Spinal cord (tissue), 10 donors: ENCODE results near the gene NAXE. TPM values are rescaled to one million over a fixed set of nuclear protein-coding genes. Genes with fewer than 3 reads are reported as not detected.
"Not testable (repeated sequence)": the region's sequence is repeated elsewhere in the genome, so short reads cannot be mapped to it uniquely, and the experiment has no call there.

Experiments
- DNase-seq, 6 donors: peaks; one replicate each; pipeline versions ENCODE4 v3.0.0 to v3.0.0-alpha.2; 2013 to 2015; ENCODE audit warnings: low spot score in 6 of 6, low read depth in 4 of 6
- H3K27ac ChIP-seq: one replicate; pipeline ENCODE4 v1.5.1; 2013; ENCODE audit warnings: low read depth, low read length, control low read depth
- H3K27me3 ChIP-seq: one replicate; pipeline ENCODE4 v1.6.1; 2013; ENCODE audit warnings: low read length; ENCODE audit not compliant: control insufficient read depth, insufficient read depth
- H3K36me3 ChIP-seq: one replicate; pipeline ENCODE4 v1.6.1; 2013; ENCODE audit warnings: low read length; ENCODE audit not compliant: control insufficient read depth, insufficient read depth
- H3K4me1 ChIP-seq: one replicate; pipeline ENCODE4 v1.6.1; 2013; ENCODE audit warnings: low read length; ENCODE audit not compliant: control insufficient read depth, insufficient read depth
- H3K4me3 ChIP-seq: one replicate; pipeline ENCODE4 v1.5.1; 2013; ENCODE audit warnings: low read depth, low read length, control low read depth
- H3K9me3 ChIP-seq: one replicate; pipeline ENCODE4 v1.6.1; 2013; ENCODE audit warnings: low read length; ENCODE audit not compliant: control insufficient read depth, insufficient read depth
- WGBS: methylation state at CpG from one replicate; pipeline ENCODE4 v1.1.5; 2013; ENCODE audit warnings: missing lambda C conversion rate; ENCODE audit not compliant: insufficient coverage; 5-methylcytosine and 5-hydroxymethylcytosine counted together
- polyA plus RNA-seq, 2 donors: library from polyadenylated mRNA; unstranded; fragments of 120-200 nt; gene quantifications; one replicate each; pipeline ENCODE4 v1.2.1, GENCODE V29; 2013; ENCODE audit not compliant: insufficient read length in 2 of 2
- total RNA-seq, 2 donors: library from RNA; depleted of rRNA in 1 of 2; stranded (reverse); fragments of 120-200 nt in 1 of 2; fragments of >200 nt in 1 of 2; gene quantifications; one replicate each; pipeline versions ENCODE4 v1.2.3 to v1.2.4, GENCODE V29; 2013 to 2014
- donor health status: healthy.

NAXE gene
- total and polyA plus RNA-seq, 4 donors = 53.5 to 113 (median 107) TPM

GRCh38 chr1:156608981-156609380 lies 17.4 kb downstream of the NAXE start:
- H3K36me3 ChIP-seq = no peaks in the 10 kb centered on the region
- no peak overlapping the region for H3K4me3 ChIP-seq
- no peak overlapping the region for H3K27ac ChIP-seq
- no peaks in the 10 kb centered on the region for H3K27me3 ChIP-seq
- 51% methylated on average over 4 of the region's 6 CpGs for WGBS
- DNase-seq = peak in 1 of 6 donors; percentile 73
- H3K9me3 ChIP-seq = no peaks in the 10 kb centered on the region
- peaks cover 3% of the 10 kb centered on the region for H3K4me1 ChIP-seq

GRCh38 chr1:156610072-156610471 lies 18.5 kb downstream of the NAXE start:
- H3K4me3 ChIP-seq, H3K27me3 ChIP-seq, H3K4me1 ChIP-seq, H3K9me3 ChIP-seq, H3K36me3 ChIP-seq, DNase-seq, H3K27ac ChIP-seq: not testable (repeated sequence)
- WGBS = 93% methylated on average over 5 of the region's 9 CpGs

GRCh38 chr1:156612666-156613065 lies 21.1 kb downstream of the NAXE start:
- Histone ChIP-seq H3K27me3 (no peaks in the 10 kb centered on the region), H3K9me3 (no peaks in the 10 kb centered on the region), H3K27ac (no peak overlapping the region), H3K4me3 (no peak overlapping the region), H3K4me1 (peaks cover 23% of the 10 kb centered on the region), H3K36me3 (no peaks in the 10 kb centered on the region)
- DNase-seq = no peak
- 49% methylated on average over 2 of the region's 3 CpGs for WGBS

- DNase-seq = no peak
- H3K27ac ChIP-seq = peak overlapping the region; percentile 76
- peaks cover 5% of the 10 kb centered on the region for H3K27me3 ChIP-seq
- no peaks in the 10 kb centered on the region for H3K36me3 ChIP-seq
- no peak overlapping the region for H3K4me3 ChIP-seq
- H3K4me1 ChIP-seq = peaks cover 25% of the 10 kb centered on the region
- no CpG with 5 or more reads among the region's 4 CpGs for WGBS
- no peaks in the 10 kb centered on the region for H3K9me3 ChIP-seq
Measured at GRCh38 chr1:156615946-156616345, 24.4 kb downstream of the NAXE start.

- no peaks in the 10 kb centered on the region for H3K36me3 ChIP-seq
- no peaks in the 10 kb centered on the region for H3K9me3 ChIP-seq
- 9% methylated on average over 4 of the region's 5 CpGs for WGBS
- peaks cover 25% of the 10 kb centered on the region for H3K4me1 ChIP-seq
- DNase-seq = peak in 3 of 6 donors; percentile 61 to 88 (median 88)
- H3K27me3 ChIP-seq = peaks cover 5% of the 10 kb centered on the region
- H3K27ac ChIP-seq = peak overlapping the region; percentile 76
- no peak overlapping the region for H3K4me3 ChIP-seq
Measured at GRCh38 chr1:156616463-156616862, 24.9 kb downstream of the NAXE start.

GRCh38 chr1:156618853-156619581 lies 27.4 kb downstream of the NAXE start, which contains the start of gene HAPLN2:
Gene HAPLN2, plus strand, starts transcription at chr1:156619415. Its CDS starts 4,076 bp downstream, at chr1:156623491.
- peak in 1 of 6 donors; percentile 60 for DNase-seq
- Histone ChIP-seq H3K4me1 (peaks cover 33% of the 10 kb centered on the region), H3K36me3 (no peaks in the 10 kb centered on the region), H3K27ac (no peak within 1 kb of the TSS), H3K9me3 (no peaks in the 10 kb centered on the region), H3K27me3 (peaks cover 16% of the 10 kb centered on the region), H3K4me3 (no peak within 1 kb of the TSS)
- 8% methylated on average over 4 of the region's 7 CpGs for WGBS

- Histone ChIP-seq H3K4me1 (peaks cover 39% of the 10 kb centered on the region), H3K4me3 (no peak overlapping the region), H3K27me3 (peaks cover 21% of the 10 kb centered on the region), H3K9me3 (no peaks in the 10 kb centered on the region), H3K27ac (no peak overlapping the region), H3K36me3 (no peaks in the 10 kb centered on the region)
- no peak for DNase-seq
- 40% methylated on average over 3 of the region's 6 CpGs for WGBS
Measured at GRCh38 chr1:156619582-156619955, 28.0 kb downstream of the NAXE start.

- no peak overlapping the region for H3K4me3 ChIP-seq
Measured at GRCh38 chr1:156622581-156623297, 31.2 kb downstream of the NAXE start.

GRCh38 chr1:156623946-156624813 lies 32.6 kb downstream of the NAXE start:
- Histone ChIP-seq H3K27ac (no peak overlapping the region), H3K9me3 (no peaks in the 10 kb centered on the region)
- 5% methylated on average over 71 of the region's 87 CpGs for WGBS

More at GRCh38 chr1:156622581-156623297, 31.2 kb downstream of the NAXE start:
- Histone ChIP-seq H3K9me3 (no peaks in the 10 kb centered on the region), H3K4me1 (peaks cover 34% of the 10 kb centered on the region), H3K36me3 (no peaks in the 10 kb centered on the region), H3K27ac (no peak overlapping the region), H3K27me3 (peaks cover 40% of the 10 kb centered on the region)
- 79% methylated on average over 2 of the region's 6 CpGs for WGBS
- no peak for DNase-seq

More at GRCh38 chr1:156623946-156624813, 32.6 kb downstream of the NAXE start:
- Histone ChIP-seq H3K4me1 (peaks cover 35% of the 10 kb centered on the region), H3K27me3 (peaks cover 40% of the 10 kb centered on the region), H3K36me3 (no peaks in the 10 kb centered on the region), H3K4me3 (peak overlapping the region; percentile 26)
- DNase-seq = peak in 2 of 6 donors; percentile 73 to 77
